GM12875 (cell line): ENCODE measurements around the gene ZNF358.

Source experiments
- H3K4me3 ChIP-seq: one replicate; pipeline ENCODE4 v1.5.1; 2011; ENCODE audit warnings: low read depth, low read length, control low read depth
- TF ChIP-seq, protein P1 (sequence below): IDR thresholded peaks from 2 replicates; pipeline ENCODE4 v1.5.1; 2011; ENCODE audit warnings: low read depth, mild to moderate bottlenecking, control low read depth, inconsistent platforms, low read length, moderate library complexity, borderline replicate concordance; ENCODE audit not compliant: insufficient read depth

Gene ZNF358

DNA sequence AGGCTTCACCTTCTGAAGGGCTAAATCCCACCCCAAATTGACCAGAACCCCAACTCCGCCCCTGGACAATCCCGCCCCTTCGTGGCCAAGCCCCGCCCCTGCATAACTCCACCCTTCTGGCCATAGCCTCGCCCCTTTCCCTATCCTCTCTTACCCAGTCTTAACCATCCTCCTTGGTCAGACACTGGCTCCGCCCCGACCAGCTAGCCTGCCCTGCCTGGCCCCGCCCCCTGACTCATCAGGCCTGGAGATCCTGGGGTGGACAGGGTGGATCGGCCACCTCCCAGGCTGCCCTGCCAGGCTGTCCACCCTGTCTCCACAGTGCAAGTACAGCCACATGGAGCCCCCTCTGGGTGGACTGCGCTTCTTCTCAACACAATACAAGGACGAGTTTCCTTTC, 8.0 kb upstream of the ZNF358 start:
- TF ChIP-seq, protein P1, sequence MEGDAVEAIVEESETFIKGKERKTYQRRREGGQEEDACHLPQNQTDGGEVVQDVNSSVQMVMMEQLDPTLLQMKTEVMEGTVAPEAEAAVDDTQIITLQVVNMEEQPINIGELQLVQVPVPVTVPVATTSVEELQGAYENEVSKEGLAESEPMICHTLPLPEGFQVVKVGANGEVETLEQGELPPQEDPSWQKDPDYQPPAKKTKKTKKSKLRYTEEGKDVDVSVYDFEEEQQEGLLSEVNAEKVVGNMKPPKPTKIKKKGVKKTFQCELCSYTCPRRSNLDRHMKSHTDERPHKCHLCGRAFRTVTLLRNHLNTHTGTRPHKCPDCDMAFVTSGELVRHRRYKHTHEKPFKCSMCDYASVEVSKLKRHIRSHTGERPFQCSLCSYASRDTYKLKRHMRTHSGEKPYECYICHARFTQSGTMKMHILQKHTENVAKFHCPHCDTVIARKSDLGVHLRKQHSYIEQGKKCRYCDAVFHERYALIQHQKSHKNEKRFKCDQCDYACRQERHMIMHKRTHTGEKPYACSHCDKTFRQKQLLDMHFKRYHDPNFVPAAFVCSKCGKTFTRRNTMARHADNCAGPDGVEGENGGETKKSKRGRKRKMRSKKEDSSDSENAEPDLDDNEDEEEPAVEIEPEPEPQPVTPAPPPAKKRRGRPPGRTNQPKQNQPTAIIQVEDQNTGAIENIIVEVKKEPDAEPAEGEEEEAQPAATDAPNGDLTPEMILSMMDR, result no peak
- no peak overlapping the region for H3K4me3 ChIP-seq

DNA sequence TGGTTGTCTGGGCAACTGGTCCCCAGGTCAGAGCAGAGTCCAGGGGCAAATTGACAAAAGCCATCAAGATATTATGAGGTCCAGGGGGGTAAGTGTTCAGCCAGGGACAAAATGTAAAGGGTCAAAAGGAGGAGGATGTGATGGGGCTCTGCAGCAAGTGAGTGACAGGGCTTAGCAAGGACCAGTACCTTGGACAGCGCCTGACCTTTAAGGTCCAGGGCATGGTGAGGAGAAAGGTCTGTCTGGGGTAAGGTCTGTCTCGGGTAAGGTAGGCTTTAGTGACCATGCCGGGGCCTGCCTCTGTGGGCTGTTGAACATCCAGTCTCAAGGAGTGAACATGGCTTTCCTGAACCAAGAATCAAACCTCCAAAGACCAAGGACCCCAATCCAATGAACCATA, 6.3 kb upstream of the ZNF358 start:
- no peak overlapping the region for H3K4me3 ChIP-seq
- TF ChIP-seq, protein P1, result no peak

DNA sequence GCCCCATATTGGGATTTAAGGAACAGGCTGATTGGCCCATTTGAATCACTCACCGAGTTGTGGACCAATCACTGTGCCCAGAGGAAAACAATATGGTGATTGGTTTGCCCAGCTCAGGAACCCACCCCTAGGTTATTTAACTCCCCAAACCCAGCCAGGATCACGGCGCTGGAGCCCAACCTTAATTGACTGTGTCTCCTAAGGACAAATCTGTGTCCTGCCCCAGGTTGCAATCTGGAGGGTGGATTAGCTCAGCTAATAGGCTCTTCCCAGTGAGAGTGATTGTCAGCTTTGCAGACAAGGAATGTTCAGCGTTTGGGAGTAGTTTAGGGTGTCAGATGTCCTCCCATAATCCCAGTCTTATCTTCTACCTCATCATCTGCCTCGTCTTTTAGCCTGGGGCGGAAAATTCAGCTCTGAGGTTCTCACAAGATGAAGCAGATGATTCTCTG, 3.5 kb upstream of the ZNF358 start:
- TF ChIP-seq, protein P1, result no peak
- H3K4me3 ChIP-seq, result no peak overlapping the region

DNA sequence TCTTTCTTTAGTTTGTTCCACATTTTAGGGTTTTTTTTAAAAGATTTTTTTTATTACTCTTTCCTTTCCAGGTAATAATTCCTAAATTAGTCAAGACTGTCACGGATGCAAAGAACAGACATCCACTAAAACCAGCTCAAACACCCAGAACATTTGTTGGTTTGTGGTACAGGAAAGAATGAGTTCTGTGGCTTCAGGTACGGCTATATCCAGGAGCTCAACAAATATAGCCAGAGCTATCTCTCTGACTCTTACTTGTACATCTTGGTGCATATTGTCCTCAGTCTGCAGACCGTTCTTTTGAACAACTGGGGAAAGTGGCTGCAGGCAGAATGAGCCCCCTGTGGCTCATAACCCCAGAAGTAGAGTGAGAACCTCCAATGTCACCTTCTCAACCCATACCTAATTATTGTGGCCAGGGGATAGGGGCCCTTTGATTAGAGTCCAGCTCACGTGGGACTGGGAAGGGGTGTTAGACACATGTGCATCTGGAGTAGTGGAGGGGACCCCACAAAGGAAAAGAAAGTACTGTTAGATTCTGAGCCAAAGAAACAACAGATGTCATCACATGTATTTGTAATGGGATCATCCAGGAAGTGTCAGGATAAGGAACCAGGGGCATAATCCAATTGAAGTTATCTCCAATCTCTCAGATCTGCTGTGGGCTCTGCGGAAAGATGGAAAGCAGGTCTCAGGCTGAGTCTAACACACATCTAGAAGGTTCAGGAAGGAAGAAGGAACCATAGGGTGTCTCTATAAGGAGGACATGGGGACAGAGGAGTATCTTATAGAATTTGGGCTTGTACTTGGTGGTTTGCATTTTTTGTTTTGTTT, 1.9 kb upstream of the ZNF358 start:
- TF ChIP-seq, protein P1, result no peak
- H3K4me3 ChIP-seq, result no peak overlapping the region

DNA sequence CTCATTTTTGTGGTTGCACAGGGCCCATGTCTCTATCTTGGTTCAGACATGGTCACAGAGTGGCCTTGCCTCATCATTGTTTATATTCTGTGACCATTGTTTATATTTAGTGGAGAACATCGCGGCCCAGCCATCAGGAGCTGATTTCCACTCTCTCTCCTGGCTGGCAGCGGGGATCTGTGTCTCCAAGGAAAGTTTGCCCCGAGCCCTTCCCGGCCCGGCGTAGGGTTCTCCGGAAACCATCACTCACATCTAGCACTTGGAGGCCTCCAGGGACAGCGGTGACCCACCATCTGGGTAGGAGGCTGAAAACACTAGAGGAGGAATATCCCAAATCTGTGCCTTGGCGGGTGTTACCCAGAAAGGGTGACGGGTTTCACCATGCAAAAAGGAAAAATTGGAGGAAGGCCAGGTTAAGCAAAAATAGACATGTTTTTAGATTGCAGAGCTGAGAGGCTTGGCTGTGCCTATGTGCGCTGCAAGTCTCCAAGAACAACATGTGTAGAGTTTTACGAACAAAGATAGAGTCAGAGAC, 726 bp upstream of the ZNF358 start:
- H3K4me3 ChIP-seq, result no peak overlapping the region

DNA sequence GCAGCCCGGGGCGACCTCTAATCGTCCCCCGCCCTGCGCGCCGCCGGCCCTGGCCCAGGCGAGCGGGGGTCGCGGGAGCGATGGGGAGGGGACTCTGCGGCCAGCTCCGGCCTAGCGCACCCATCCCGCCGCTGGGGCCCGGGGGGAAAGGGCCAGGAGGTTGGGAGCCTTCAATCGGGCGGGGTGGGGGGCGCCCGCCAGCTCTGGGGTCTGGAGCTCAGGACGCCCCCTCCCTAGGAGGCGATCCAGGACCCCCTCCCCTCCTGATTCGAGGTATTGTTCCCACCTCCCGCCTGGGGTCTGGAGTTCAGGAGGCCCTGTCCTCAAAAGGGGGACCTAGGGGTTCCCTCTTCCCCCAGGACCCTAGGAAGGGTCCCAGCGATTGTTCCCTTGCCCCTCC, 430 bp downstream of the ZNF358 start:
- peak overlapping the region; percentile 43 for H3K4me3 ChIP-seq
- TF ChIP-seq, protein P1, result no peak

More for the DNA sequence above, 726 bp upstream of the ZNF358 start:
- TF ChIP-seq, protein P1, result no peak

DNA sequence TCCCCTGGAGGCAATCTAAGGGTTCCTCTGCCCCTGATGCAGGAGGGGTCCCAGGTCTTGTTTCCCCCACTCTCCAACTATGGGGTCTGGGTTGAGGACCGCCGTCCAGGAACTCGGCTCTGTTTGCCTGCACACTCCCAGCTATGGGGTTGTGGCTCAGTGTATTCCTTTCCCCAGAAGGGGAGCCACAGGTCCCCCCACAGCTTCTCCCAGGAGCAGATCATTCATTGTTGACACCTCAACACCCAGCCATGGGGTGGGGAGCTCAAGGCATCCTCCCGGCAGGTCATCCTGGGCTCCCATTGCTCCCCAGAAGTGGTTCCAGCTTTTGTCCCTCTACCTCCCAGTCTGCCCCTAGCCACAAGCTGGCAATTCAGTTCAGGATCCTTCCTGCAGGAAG, 975 bp downstream of the ZNF358 start:
- TF ChIP-seq, protein P1, result no peak
- H3K4me3 ChIP-seq, result no peak overlapping the region
